ENCODE results near the gene EPS8L3.

DNA sequence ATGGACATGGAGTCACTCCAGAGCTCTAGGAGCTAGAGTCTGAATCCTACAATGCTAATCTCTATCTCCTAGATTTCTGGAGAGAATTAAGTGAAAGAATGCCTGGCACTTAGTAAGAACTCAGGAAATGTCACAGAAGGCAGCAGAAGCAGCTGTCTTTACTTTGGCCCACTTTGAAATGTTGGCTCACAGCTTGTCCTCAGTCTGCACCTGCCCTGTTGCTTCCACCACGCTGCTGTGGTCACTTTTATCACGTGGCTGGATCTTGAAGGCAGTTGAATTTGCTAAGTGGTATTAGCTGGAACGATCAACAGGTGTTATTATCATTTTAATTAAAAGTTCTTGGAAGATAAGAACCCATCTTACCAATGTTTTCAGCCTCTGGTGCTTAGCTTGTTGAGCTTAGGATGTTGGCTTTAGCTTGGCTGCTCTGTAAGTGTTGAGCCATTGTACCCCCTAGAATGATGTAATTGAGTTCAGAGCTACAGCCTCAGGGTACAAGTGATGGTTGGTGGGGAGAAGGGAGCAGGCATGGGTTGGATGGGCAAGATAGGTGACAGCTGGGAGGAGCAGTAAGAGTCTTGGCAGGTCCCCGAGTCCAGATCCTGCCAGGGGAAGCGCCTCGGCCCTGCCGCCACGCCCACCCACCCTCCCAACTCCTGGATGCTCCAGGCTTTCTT is 41.9 kb upstream of the EPS8L3 start:
- TF ChIP-seq, protein P1, sequence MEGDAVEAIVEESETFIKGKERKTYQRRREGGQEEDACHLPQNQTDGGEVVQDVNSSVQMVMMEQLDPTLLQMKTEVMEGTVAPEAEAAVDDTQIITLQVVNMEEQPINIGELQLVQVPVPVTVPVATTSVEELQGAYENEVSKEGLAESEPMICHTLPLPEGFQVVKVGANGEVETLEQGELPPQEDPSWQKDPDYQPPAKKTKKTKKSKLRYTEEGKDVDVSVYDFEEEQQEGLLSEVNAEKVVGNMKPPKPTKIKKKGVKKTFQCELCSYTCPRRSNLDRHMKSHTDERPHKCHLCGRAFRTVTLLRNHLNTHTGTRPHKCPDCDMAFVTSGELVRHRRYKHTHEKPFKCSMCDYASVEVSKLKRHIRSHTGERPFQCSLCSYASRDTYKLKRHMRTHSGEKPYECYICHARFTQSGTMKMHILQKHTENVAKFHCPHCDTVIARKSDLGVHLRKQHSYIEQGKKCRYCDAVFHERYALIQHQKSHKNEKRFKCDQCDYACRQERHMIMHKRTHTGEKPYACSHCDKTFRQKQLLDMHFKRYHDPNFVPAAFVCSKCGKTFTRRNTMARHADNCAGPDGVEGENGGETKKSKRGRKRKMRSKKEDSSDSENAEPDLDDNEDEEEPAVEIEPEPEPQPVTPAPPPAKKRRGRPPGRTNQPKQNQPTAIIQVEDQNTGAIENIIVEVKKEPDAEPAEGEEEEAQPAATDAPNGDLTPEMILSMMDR (IDR thresholded peaks at IDR 0.05; ENCODE audit: low read depth, low read length) = no peak
- TF ChIP-seq POLR2A (IDR thresholded peaks at IDR 0.05; ENCODE audit: extremely low read depth, insufficient read length) (no peak), MYC (IDR thresholded peaks at IDR 0.05; ENCODE audit: low read depth, low read length) (no peak)
